HL-60 (cell line): ENCODE data around the gene HMCES.

Experiments
- DNase-seq, 2 experiments: peaks; one replicate each; pipeline ENCODE4 v3.0.0-alpha.2; 2010 to 2020; ENCODE audit warnings: low read depth in 1 of 2, low spot score in 1 of 2
- H3K27ac ChIP-seq: fragments of 250-450 bp; sonication (Bioruptor Pico); replicated peaks from 2 replicates; pipeline ENCODE4 v1.5.1; 2020; ENCODE audit warnings: mild to moderate bottlenecking, moderate library complexity
- H3K27me3 ChIP-seq: fragments of 250-450 bp; sonication (Bioruptor Pico); 2 replicates; pipeline ENCODE4 v1.5.1; 2021; ENCODE audit warnings: mild to moderate bottlenecking, moderate library complexity; ENCODE audit not compliant: insufficient read depth, poor library complexity, severe bottlenecking
- H3K4me3 ChIP-seq: replicated peaks from 2 replicates; pipeline ENCODE4 v1.5.1; 2011; ENCODE audit warnings: mild to moderate bottlenecking, control low read depth, low read length; ENCODE audit not compliant: insufficient read depth
- GABPA ChIP-seq: IDR thresholded peaks from 2 replicates; pipeline ENCODE4 v1.6.1; 2012; ENCODE audit warnings: low read depth
- POLR2AphosphoS5 ChIP-seq: IDR thresholded peaks from 2 replicates; pipeline ENCODE4 v1.6.1; 2012; ENCODE audit warnings: low read depth
- SPI1 ChIP-seq: IDR thresholded peaks from 2 replicates; pipeline ENCODE4 v1.6.1; 2012; ENCODE audit warnings: low read depth, mild to moderate bottlenecking, borderline replicate concordance
- TF ChIP-seq, protein P1 (sequence below): IDR thresholded peaks from one replicate; pipeline ENCODE4 v1.5.1; 2011; ENCODE audit warnings: low read length, control low read depth, inconsistent platforms; ENCODE audit not compliant: insufficient read depth
- TF ChIP-seq, protein P2 (sequence below): IDR thresholded peaks from 2 replicates; pipeline ENCODE4 v1.6.1; 2012; ENCODE audit warnings: low read depth; ENCODE audit not compliant: insufficient replicate concordance

HMCES gene

DNA sequence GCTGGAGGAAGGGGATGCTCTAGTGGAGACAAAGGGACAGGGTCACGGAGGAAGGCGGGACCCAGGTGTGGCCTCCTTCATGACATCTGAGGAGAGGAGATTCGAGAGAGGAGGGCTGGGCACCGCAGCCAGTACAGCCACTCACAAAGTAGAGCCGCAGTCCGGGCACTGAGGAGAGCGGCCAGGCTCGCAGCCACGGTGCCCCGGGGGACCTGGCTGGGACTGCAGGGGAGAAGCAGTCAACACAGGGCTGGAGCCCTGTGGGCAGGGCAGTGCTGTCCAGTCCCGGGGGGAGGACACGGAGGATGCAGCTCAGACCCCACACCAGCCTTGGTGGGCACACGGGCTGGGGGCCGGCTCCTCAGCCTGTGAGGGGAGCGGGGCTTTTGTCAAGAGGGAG is 40.3 kb downstream of the HMCES start:
- H3K4me3 ChIP-seq, result no peak overlapping the region
- no peak overlapping the region for H3K27ac ChIP-seq
- no peak for DNase-seq
- H3K27me3 ChIP-seq, result no peaks in the 10 kb centered on the region
- TF ChIP-seq, protein P1, sequence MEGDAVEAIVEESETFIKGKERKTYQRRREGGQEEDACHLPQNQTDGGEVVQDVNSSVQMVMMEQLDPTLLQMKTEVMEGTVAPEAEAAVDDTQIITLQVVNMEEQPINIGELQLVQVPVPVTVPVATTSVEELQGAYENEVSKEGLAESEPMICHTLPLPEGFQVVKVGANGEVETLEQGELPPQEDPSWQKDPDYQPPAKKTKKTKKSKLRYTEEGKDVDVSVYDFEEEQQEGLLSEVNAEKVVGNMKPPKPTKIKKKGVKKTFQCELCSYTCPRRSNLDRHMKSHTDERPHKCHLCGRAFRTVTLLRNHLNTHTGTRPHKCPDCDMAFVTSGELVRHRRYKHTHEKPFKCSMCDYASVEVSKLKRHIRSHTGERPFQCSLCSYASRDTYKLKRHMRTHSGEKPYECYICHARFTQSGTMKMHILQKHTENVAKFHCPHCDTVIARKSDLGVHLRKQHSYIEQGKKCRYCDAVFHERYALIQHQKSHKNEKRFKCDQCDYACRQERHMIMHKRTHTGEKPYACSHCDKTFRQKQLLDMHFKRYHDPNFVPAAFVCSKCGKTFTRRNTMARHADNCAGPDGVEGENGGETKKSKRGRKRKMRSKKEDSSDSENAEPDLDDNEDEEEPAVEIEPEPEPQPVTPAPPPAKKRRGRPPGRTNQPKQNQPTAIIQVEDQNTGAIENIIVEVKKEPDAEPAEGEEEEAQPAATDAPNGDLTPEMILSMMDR, result no peak

- H3K4me3 ChIP-seq, result no peak overlapping the region
- TF ChIP-seq, protein P2, sequence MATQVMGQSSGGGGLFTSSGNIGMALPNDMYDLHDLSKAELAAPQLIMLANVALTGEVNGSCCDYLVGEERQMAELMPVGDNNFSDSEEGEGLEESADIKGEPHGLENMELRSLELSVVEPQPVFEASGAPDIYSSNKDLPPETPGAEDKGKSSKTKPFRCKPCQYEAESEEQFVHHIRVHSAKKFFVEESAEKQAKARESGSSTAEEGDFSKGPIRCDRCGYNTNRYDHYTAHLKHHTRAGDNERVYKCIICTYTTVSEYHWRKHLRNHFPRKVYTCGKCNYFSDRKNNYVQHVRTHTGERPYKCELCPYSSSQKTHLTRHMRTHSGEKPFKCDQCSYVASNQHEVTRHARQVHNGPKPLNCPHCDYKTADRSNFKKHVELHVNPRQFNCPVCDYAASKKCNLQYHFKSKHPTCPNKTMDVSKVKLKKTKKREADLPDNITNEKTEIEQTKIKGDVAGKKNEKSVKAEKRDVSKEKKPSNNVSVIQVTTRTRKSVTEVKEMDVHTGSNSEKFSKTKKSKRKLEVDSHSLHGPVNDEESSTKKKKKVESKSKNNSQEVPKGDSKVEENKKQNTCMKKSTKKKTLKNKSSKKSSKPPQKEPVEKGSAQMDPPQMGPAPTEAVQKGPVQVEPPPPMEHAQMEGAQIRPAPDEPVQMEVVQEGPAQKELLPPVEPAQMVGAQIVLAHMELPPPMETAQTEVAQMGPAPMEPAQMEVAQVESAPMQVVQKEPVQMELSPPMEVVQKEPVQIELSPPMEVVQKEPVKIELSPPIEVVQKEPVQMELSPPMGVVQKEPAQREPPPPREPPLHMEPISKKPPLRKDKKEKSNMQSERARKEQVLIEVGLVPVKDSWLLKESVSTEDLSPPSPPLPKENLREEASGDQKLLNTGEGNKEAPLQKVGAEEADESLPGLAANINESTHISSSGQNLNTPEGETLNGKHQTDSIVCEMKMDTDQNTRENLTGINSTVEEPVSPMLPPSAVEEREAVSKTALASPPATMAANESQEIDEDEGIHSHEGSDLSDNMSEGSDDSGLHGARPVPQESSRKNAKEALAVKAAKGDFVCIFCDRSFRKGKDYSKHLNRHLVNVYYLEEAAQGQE, result no peak
- no peak for TF ChIP-seq SPI1
- TF ChIP-seq GABPA, result no peak
- TF ChIP-seq, protein P1, result no peak
- TF ChIP-seq POLR2AphosphoS5, result no peak
- H3K27ac ChIP-seq, result no peak overlapping the region
- DNase-seq, result no peak
- H3K27me3 ChIP-seq, result no peaks in the 10 kb centered on the region
These were observed 41.6 kb downstream of the HMCES start for GRCh38 chr3:129320261-129320660.

DNA sequence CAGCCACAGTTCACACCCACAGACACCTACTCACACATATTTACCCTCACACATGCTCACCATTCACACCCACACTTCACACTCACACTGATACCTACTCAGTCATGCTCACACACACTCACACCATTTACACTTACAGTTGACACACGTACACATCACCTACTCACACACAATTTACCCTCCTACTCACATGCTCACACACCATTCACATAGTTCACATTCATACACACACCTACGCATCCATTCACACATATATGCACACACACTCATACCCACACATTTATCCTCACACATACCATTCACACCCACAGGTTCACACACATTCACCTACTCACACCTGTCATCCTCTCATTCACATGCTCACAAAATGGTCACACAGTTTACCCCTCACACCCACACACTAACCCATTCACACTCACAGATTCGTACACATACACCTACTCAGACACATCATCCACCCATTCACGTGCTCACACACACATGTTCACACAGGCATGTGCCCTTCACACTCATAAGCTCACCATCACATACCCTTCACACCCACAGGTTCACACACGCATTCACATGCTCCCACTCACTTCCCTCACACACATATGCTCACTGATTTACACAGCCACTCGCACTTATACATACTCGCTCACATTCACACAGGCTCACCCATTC is 42.3 kb downstream of the HMCES start:
- TF ChIP-seq GABPA (no peak), SPI1 (no peak), POLR2AphosphoS5 (no peak)
- TF ChIP-seq, protein P2, result no peak
- TF ChIP-seq, protein P1, result no peak
- Histone ChIP-seq H3K27me3 (no peaks in the 10 kb centered on the region), H3K4me3 (no peak overlapping the region), H3K27ac (no peak overlapping the region)
- DNase-seq, result no peak

DNA sequence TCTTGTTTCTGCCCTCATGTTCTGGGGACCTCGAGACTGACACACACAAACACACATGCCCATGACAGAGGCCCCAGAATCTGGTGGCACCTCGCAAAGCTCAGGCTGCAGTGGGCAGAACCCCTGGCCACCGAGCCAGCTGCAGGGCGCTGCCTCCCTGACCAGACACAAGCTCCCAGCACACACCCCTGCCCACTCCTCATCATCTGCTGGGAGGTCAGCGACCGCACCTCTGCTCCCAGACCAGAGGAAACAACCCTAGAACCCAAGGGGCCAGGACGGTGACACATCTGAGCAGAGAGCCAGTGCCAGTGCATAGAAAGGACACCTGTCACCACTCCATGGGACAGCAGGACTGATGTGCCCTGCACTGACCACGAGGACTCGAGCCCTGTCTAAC is 43.2 kb downstream of the HMCES start:
- DNase-seq, result no peak
- no peak for TF ChIP-seq SPI1
- TF ChIP-seq, protein P1, result no peak
- Histone ChIP-seq H3K27ac (no peak overlapping the region), H3K4me3 (no peak overlapping the region), H3K27me3 (no peaks in the 10 kb centered on the region)
